ENCODE measurements around the gene BCKDK. TPM values are rescaled to one million over a fixed set of nuclear protein-coding genes. Genes with fewer than 3 reads are reported as not detected.

Gene BCKDK
- total RNA-seq, 2 donors from 2014 or later: 52.0 to 62.3 TPM

DNA sequence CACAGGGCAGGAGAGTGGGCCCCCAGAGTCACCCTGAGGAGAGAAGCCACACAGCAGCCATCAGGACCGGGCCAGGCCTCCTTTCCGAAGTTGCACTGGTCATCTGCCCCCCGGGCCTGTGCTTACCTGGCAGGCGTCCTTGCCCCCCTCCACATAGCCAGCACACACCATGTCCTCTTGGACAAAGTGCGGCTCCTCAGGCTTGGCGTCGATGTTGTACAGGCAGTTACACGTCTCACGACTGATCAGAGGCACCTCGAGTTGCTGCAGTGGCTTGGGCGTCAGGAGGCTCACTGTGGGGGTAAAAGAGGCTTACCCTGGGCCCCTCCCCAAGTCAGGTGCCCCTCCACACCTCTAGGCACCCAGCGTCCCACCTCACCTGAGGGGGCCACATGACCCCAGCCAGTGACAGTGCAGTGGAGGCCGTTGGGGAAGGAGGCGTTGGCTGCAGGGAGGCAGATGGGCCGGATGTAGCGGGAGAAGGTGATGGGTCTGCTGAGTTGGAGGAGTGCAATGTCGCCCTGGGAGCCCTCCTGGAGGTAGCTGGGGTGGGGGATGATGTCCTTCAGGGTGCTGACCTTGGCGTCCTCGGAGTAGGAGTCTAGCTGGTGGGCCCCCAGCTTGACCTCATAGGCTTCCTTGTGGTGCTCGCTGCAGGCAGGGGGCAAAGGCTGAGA is 24.3 kb downstream of the BCKDK start:
- Histone ChIP-seq H3K27me3 (no peaks in the 10 kb centered on the region), H3K27ac (no peak overlapping the region), H3K4me1 (peaks cover 0 to 39% of the 10 kb centered on the region in 2 donors), H3K4me3 (no peak overlapping the region), H3K9me3 (no peaks in the 10 kb centered on the region), H3K36me3 (peaks cover 51% of the 10 kb centered on the region)
- DNase-seq (ENCODE audit: low spot score): no peak
- no peak for TF ChIP-seq CTCF (IDR thresholded peaks at IDR 0.05)

DNA sequence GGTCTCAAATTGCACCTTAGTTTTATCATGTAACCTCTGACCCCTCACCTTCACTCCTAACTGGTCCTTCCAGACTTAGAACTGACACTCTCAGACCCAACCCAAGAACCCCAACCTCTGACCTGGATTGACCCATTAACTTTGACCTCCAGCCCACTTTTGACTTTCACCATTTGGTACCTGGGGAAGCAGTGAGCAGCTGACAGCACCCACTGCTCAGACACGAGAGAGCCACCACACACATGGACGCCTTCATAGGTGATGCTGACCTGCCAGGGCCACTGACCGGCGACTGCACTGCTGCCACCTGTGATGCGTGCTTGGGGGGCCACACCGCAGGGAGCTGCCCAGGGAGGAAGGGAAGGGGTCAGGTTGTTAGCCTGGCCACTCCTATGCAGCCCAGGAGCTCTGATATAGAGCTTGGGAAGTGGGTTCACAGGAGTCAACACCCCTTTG is 24.9 kb downstream of the BCKDK start:
- H3K27me3 ChIP-seq: no peaks in the 10 kb centered on the region
- H3K9me3 ChIP-seq: no peaks in the 10 kb centered on the region
- H3K36me3 ChIP-seq: peaks cover 45% of the 10 kb centered on the region
- H3K4me1 ChIP-seq: peaks cover 0 to 39% of the 10 kb centered on the region in 2 donors
- H3K4me3 ChIP-seq: no peak overlapping the region
- no peak for TF ChIP-seq CTCF (IDR thresholded peaks at IDR 0.05)
- no peak for DNase-seq (ENCODE audit: low spot score)
- H3K27ac ChIP-seq: no peak overlapping the region

- Histone ChIP-seq H3K27me3 (no peaks in the 10 kb centered on the region), H3K4me1 (peaks cover 0 to 42% of the 10 kb centered on the region in 2 donors), H3K4me3 (no peak overlapping the region), H3K9me3 (no peaks in the 10 kb centered on the region), H3K27ac (no peak overlapping the region), H3K36me3 (peaks cover 34% of the 10 kb centered on the region)
- DNase-seq (ENCODE audit: low spot score): no peak
- TF ChIP-seq CTCF (IDR thresholded peaks at IDR 0.05): no peak
Measured at GRCh38 chr16:31134091-31134571, 25.9 kb downstream of the BCKDK start.

DNA sequence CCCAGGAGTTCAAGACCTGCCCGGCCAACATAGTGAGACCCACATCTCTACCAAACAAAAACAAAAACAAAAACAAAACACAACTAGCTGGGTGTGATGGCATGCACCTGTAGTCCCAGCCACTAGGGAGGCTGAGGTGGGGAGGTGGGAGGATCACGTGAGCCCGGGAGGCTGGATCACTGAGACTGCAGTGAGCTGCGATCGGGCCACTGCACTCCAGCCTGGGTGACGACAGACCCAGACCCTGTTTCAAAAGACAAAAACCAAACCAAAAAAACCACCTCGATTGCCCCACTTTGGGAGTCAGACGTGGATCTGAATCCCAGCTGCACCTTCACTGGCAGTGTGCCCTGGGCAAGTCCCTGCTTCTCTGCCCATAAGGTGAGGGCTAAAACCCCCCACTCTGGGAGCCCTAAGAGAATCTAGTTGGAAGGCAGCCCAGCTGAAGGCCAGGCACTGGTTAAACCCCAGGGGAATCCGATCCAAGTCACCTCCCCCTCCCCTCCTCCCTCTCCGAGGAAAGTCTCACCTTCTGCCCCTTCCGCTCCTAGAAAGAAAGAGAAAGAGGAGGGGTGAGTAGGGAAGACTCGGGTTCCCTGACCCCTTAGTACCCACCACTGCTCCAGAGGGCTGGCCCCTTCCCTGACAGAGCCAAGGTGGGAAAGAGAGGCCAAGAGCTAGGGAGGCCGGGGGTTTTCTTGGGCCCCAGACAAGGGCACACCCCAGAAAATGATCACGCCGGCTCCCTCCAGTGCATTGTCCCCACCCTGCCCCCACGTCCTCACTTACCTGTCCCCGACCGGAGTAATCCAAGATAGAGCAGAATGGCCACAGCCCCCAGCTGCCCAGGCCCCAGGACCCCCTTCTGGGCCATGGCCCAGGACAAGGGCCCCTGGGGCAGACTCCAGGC is 26.7 kb downstream of the BCKDK start:
- no peaks in the 10 kb centered on the region for H3K9me3 ChIP-seq
- H3K27me3 ChIP-seq: no peaks in the 10 kb centered on the region
- no peak overlapping the region for H3K4me3 ChIP-seq
- no peak for DNase-seq (ENCODE audit: low spot score)
- peaks cover 0 to 35% of the 10 kb centered on the region in 2 donors for H3K4me1 ChIP-seq
- H3K36me3 ChIP-seq: peaks cover 27% of the 10 kb centered on the region
- no peak for TF ChIP-seq CTCF (IDR thresholded peaks at IDR 0.05)
- no peak overlapping the region for H3K27ac ChIP-seq

- Histone ChIP-seq H3K27ac (no peak within 1 kb of the TSS), H3K9me3 (no peaks in the 10 kb centered on the region), H3K4me1 (peaks cover 0 to 29% of the 10 kb centered on the region in 2 donors), H3K36me3 (peaks cover 19% of the 10 kb centered on the region), H3K27me3 (no peaks in the 10 kb centered on the region), H3K4me3 (no peak within 1 kb of the TSS)
- no peak for DNase-seq (ENCODE audit: low spot score)
- no peak for TF ChIP-seq CTCF (IDR thresholded peaks at IDR 0.05)
Measured at GRCh38 chr16:31135535-31136286, 27.5 kb downstream of the BCKDK start, which contains the start of gene PRSS8. TSS of gene PRSS8 (minus strand) at chr16:31135727. CDS start at chr16:31135498, 229 bp downstream.
